ENCODE data around the gene CEP295NL.
"Not testable (repeated sequence)": the region's sequence is repeated elsewhere in the genome, so short reads cannot be mapped to it uniquely, and the experiment has no call there.

Gene CEP295NL

DNA sequence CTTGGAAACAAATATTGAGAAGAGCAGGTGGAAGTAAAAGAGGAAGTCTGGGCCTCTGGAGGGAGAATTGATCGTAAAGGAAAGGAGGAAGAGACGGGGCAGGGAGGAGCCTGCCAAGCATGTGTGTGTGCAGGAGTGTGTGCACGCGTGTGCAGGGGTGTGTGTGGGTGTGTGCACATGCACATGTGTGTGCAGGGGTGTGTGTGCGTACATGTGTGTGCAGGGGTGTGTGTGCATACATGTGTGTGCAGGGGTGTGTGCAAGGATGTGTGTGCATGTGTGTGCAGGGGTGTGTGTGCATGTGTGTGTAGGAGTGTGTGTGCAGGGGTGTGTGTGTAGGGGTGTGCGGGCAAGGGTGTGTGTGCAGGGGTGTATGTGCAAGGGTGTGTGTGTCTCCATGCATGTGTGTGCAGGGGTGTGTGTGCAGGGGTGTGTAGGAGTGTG is 10.0 kb downstream of the CEP295NL start:
- Mint-ChIP-seq H3K4me3 (no peak overlapping the region), H3K27ac (peak overlapping the region; percentile 17), H3K9me3 (no peaks in the 10 kb centered on the region), H3K4me1 (ENCODE audit: low read depth) (peaks cover 25% of the 10 kb centered on the region), H3K36me3 (ENCODE audit: low read depth) (no peaks in the 10 kb centered on the region), H3K27me3 (ENCODE audit: low read depth) (no peaks in the 10 kb centered on the region)
- DNase-seq (ENCODE audit: low spot score): no peak

DNA sequence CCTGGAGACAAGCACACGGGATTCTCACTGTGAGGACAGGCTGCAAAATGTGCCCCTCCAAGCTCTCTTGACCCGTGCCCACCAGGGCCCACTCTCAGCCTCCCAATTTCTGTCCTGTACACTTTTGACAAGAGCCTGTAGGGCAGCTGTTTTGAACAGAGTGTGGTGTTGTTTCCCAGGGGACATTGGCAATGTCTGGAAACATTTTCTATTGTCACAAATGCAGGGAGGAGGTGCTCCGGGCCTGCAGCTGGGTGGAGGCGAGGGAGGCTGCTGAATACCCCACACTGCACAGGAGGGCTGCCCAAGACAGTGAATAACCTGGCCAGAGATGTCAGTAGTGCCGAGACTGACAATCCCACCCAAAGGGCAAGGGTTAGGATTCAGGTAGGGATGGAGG is 10.5 kb downstream of the CEP295NL start:
- H3K36me3 Mint-ChIP-seq (ENCODE audit: low read depth): no peaks in the 10 kb centered on the region
- no peaks in the 10 kb centered on the region for H3K9me3 Mint-ChIP-seq
- H3K4me1 Mint-ChIP-seq (ENCODE audit: low read depth): peaks cover 25% of the 10 kb centered on the region
- H3K27ac Mint-ChIP-seq: no peak overlapping the region
- no peak overlapping the region for H3K4me3 Mint-ChIP-seq
- H3K27me3 Mint-ChIP-seq (ENCODE audit: low read depth): no peaks in the 10 kb centered on the region
- DNase-seq (ENCODE audit: low spot score): no peak

DNA sequence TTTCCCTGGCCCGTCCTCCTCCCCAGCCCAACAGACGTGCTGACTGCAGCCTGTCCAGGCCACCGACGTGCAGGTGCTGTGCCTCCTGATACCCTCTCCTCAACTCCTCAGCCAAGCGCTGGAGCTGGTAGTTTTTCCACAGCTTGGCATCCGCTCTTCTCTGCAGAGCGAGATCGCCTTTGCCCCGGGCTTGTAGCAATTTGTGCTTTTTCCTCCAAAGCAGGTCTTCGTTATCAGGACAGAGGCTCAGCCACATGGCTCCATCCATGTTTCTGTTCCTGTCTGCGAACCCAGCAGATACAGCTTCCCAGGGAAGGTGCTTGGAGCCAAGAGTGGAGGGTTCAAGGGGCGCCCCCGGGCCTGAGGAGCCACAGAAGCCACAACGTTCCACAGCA is 10.9 kb downstream of the CEP295NL start:
- no peaks in the 10 kb centered on the region for H3K9me3 Mint-ChIP-seq
- peak overlapping the region; percentile 17 for H3K27ac Mint-ChIP-seq
- peaks cover 25% of the 10 kb centered on the region for H3K4me1 Mint-ChIP-seq (ENCODE audit: low read depth)
- H3K4me3 Mint-ChIP-seq: no peak overlapping the region
- H3K27me3 Mint-ChIP-seq (ENCODE audit: low read depth): no peaks in the 10 kb centered on the region
- H3K36me3 Mint-ChIP-seq (ENCODE audit: low read depth): no peaks in the 10 kb centered on the region
- no peak for DNase-seq (ENCODE audit: low spot score)

GRCh38 chr17:78891406-78892061 is 11.5 kb downstream of the CEP295NL start:
- Mint-ChIP-seq H3K4me3 (no peak overlapping the region), H3K27me3 (ENCODE audit: low read depth) (no peaks in the 10 kb centered on the region), H3K4me1 (ENCODE audit: low read depth) (peaks cover 25% of the 10 kb centered on the region), H3K27ac (peak overlapping the region; percentile 80), H3K36me3 (ENCODE audit: low read depth) (no peaks in the 10 kb centered on the region), H3K9me3 (no peaks in the 10 kb centered on the region)
- DNase-seq (ENCODE audit: low spot score): no peak

GRCh38 chr17:78890498-78890897 is 12.5 kb downstream of the CEP295NL start:
- Mint-ChIP-seq H3K9me3 (no peaks in the 10 kb centered on the region), H3K36me3 (ENCODE audit: low read depth) (no peaks in the 10 kb centered on the region), H3K27me3 (ENCODE audit: low read depth) (no peaks in the 10 kb centered on the region), H3K27ac (peak overlapping the region; percentile 80), H3K4me1 (ENCODE audit: low read depth) (peaks cover 25% of the 10 kb centered on the region), H3K4me3 (peak overlapping the region; percentile 33)
- peak; percentile 32 for DNase-seq (ENCODE audit: low spot score)

DNA sequence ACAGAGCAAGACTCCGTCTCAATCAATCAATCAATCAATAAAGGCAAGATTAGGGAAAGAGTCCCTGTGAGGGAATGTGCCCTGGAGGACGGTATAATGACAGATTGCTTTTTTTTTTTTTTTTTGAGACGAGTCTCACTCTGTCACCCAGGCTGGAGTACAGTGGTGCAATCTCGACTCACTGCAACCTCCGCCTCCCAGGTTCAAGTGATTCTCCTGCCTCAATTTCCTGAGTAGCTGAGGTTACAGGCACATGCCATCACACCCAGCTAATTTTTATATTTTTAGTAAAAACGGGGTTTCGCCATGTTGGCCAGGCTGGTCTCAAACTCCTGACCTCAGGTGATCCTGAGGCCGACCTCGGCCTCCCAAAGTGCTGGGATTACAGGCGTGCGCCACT is 12.9 kb downstream of the CEP295NL start:
- not testable (repeated sequence) for H3K36me3 Mint-ChIP-seq (ENCODE audit: low read depth)

DNA sequence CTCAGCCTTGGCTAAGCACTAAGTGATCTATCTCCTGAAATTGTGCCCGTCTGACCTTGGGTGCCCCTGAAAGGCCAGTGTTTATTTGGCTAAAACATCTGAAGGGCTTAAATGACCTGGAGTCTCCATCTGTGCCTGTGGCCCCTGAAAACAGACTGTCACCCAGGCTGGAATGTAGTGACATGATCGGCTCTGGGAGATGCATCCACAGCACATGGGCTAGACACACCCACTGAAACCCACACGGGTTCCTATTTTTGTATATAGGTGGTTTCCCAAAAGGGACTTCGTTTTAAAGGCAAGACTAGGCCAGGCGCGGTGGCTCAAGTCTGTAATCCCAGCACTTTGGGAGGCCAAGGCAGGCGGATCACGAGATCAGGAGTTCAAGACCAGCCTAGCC is 13.5 kb downstream of the CEP295NL start:
- no peaks in the 10 kb centered on the region for H3K9me3 Mint-ChIP-seq
- peak overlapping the region; percentile 47 for H3K4me3 Mint-ChIP-seq
- H3K4me1 Mint-ChIP-seq (ENCODE audit: low read depth): peaks cover 25% of the 10 kb centered on the region

More for the DNA sequence above, 12.9 kb downstream of the CEP295NL start:
- Mint-ChIP-seq H3K27ac (peak overlapping the region; percentile 80), H3K4me3 (peak overlapping the region; percentile 33), H3K4me1 (ENCODE audit: low read depth) (peaks cover 25% of the 10 kb centered on the region)
- not testable (repeated sequence) for DNase-seq (ENCODE audit: low spot score); H3K9me3 Mint-ChIP-seq; H3K27me3 Mint-ChIP-seq (ENCODE audit: low read depth)

GRCh38 chr17:78888941-78889518 is 14.0 kb downstream of the CEP295NL start:
- DNase-seq (ENCODE audit: low spot score): no peak
- Mint-ChIP-seq H3K36me3 (ENCODE audit: low read depth) (no peaks in the 10 kb centered on the region), H3K4me3 (peak overlapping the region; percentile 47), H3K27ac (no peak overlapping the region), H3K27me3 (ENCODE audit: low read depth) (no peaks in the 10 kb centered on the region), H3K4me1 (ENCODE audit: low read depth) (peaks cover 25% of the 10 kb centered on the region), H3K9me3 (no peaks in the 10 kb centered on the region)

More for the DNA sequence above, 13.5 kb downstream of the CEP295NL start:
- Mint-ChIP-seq H3K27ac (peak overlapping the region; percentile 38), H3K27me3 (ENCODE audit: low read depth) (no peaks in the 10 kb centered on the region), H3K36me3 (ENCODE audit: low read depth) (no peaks in the 10 kb centered on the region)
- DNase-seq (ENCODE audit: low spot score): peak; percentile 27

DNA sequence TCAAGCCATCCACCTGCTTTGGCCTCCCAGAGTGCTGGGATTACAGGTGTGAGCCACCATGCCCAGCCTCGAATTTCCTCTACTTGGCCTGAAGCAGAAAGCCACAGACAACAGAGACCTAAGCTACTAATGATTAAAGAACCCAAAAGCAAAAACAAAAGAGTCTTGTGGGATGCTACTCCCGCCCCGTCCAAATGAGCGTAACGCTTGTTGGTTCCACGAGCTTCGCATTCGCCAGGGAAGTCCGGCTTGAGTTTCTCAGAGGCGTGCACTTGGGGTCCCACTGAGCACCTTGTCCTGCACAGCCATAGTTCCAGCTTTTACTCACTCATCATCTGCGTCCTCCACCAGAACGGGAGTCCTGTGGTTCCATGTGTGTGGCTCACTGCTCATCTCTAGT is 16.0 kb downstream of the CEP295NL start:
- no peaks in the 10 kb centered on the region for H3K36me3 Mint-ChIP-seq (ENCODE audit: low read depth)
- H3K4me1 Mint-ChIP-seq (ENCODE audit: low read depth): peaks cover 29% of the 10 kb centered on the region
- no peaks in the 10 kb centered on the region for H3K9me3 Mint-ChIP-seq

DNA sequence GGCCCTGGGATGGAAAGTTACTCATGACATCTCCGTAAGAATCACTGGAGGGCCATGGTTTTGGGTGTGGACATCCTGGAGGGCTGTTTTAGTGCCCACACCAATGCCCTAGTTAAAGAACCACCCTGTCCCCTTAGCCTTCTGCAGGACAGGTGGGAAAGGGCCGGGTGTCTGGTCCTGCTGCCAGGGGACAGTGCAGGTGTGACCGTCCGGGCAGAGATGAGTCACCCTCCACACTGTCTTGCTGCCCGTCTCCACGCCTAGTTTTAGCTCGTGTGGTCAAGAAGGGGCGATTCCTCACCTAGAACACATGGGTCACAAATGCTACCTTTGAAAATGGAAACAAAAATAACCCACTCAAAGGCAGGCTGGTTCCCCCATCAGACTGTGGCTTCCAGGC is 17.0 kb downstream of the CEP295NL start:
- no peak overlapping the region for H3K4me3 Mint-ChIP-seq

More for the DNA sequence above, 16.0 kb downstream of the CEP295NL start:
- DNase-seq (ENCODE audit: low spot score): no peak
- Mint-ChIP-seq H3K27ac (no peak overlapping the region), H3K27me3 (ENCODE audit: low read depth) (peaks cover 2% of the 10 kb centered on the region), H3K4me3 (no peak overlapping the region)

DNA sequence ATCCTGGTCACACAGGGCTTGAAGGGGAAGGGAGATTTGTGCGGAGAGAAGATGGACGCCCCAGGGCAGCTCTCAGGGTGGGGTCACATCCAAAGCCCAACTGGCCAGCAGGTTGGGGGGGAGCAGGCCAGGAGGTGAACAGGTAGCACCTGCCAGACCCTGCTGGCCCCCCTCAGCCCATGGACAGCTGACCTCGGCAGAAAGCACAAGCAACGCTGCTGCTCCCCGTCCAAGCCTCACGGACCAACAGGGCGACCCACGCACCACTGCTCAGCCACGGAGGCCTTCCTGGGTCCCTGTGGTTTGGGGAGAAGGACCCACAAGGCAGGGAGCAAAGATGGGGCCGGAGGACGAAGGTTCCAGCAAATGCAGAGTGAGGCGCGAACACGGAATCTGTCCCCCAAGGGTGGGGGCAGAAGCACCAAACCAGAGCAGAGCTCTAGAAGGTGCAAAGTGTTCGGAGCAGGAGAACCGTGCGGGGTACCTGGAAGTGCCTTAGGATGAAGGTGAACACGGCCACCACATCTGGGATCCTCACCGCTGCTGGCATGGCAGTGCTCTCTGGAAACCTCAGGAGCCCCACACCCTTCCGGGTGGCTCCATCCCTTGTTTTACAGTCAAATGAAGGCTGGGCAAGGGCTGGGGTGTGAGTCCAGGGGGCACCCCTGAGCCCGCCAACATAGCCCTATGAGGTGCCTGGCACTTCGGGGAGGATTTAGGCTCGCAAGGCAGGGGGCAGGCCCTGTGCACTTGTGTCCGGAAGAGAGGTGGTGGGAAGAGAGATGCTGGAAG is 17.9 kb downstream of the CEP295NL start:
- no peaks in the 10 kb centered on the region for H3K9me3 Mint-ChIP-seq
- peaks cover 17% of the 10 kb centered on the region for H3K4me1 Mint-ChIP-seq (ENCODE audit: low read depth)
- H3K27me3 Mint-ChIP-seq (ENCODE audit: low read depth): peaks cover 4% of the 10 kb centered on the region
- H3K4me3 Mint-ChIP-seq: no peak overlapping the region
- H3K27ac Mint-ChIP-seq: no peak overlapping the region
- no peaks in the 10 kb centered on the region for H3K36me3 Mint-ChIP-seq (ENCODE audit: low read depth)
- no peak for DNase-seq (ENCODE audit: low spot score)

More for the DNA sequence above, 17.0 kb downstream of the CEP295NL start:
- H3K9me3 Mint-ChIP-seq: no peaks in the 10 kb centered on the region
- no peak for DNase-seq (ENCODE audit: low spot score)
- H3K36me3 Mint-ChIP-seq (ENCODE audit: low read depth): no peaks in the 10 kb centered on the region
- no peak overlapping the region for H3K27ac Mint-ChIP-seq
- peaks cover 20% of the 10 kb centered on the region for H3K4me1 Mint-ChIP-seq (ENCODE audit: low read depth)
- peaks cover 2% of the 10 kb centered on the region for H3K27me3 Mint-ChIP-seq (ENCODE audit: low read depth)

DNA sequence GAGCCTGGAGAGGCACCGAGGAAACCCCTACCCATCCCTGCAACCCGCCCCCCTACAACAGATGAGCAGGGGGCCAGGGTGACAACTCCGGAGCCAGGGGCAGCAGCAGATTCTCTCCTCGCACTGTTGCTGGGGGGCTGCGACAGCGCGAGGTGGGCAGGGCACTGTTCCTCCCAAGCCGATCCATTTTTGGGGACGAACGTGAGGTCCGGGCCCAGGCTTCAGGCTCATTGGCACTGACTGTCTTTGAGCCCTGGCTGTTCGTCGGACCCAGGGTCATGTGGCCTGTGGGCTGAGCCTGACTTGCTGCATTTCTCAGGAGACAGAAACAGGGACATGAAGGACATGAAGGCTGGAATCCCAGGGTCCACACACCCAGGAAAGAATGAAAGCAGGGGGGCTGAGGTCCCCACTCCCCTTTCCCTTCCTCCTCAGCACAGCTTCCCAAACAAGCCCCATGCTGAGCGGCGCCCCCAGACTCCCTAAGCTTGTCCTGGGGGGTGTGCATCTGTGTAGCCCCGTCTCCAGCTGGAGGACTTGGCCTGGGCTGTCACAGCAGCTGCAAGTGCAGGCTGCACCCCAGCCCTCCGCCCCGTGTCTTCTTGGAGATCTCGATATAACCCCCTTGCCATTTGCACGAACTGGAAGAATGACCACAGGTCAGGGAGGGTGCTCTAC is 18.7 kb downstream of the CEP295NL start:
- peaks cover 16% of the 10 kb centered on the region for H3K4me1 Mint-ChIP-seq (ENCODE audit: low read depth)
- H3K27ac Mint-ChIP-seq: no peak overlapping the region
- peaks cover 8% of the 10 kb centered on the region for H3K27me3 Mint-ChIP-seq (ENCODE audit: low read depth)
- no peaks in the 10 kb centered on the region for H3K9me3 Mint-ChIP-seq
- no peaks in the 10 kb centered on the region for H3K36me3 Mint-ChIP-seq (ENCODE audit: low read depth)
- no peak overlapping the region for H3K4me3 Mint-ChIP-seq
- no peak for DNase-seq (ENCODE audit: low spot score)

GRCh38 chr17:78883533-78884131 is 19.4 kb downstream of the CEP295NL start:
- DNase-seq (ENCODE audit: low spot score): no peak
- Mint-ChIP-seq H3K27me3 (ENCODE audit: low read depth) (peaks cover 14% of the 10 kb centered on the region), H3K4me1 (ENCODE audit: low read depth) (peaks cover 17% of the 10 kb centered on the region), H3K4me3 (no peak overlapping the region), H3K27ac (no peak overlapping the region), H3K36me3 (ENCODE audit: low read depth) (no peaks in the 10 kb centered on the region), H3K9me3 (no peaks in the 10 kb centered on the region)
